ENCODE measurements around the gene HS3ST3A1.

Gene HS3ST3A1

GRCh38 chr17:13601776-13602551 lies at the start of gene HS3ST3A1:
Gene HS3ST3A1, minus strand, starts transcription at chr17:13601929. Its CDS starts 800 bp downstream, at chr17:13601129.
- DNase-seq = peak; percentile 15 to 34

- no peak for DNase-seq
Observed at GRCh38 chr17:13650096-13650675, 48.5 kb upstream of the HS3ST3A1 start.

- DNase-seq = peak in 1 of 2 experiments; percentile 20
Observed at GRCh38 chr17:13647543-13648021, 45.9 kb upstream of the HS3ST3A1 start.

GRCh38 chr17:13646969-13647542 lies 45.3 kb upstream of the HS3ST3A1 start:
- DNase-seq = no peak

- DNase-seq = no peak
Observed at GRCh38 chr17:13646411-13646810, 44.7 kb upstream of the HS3ST3A1 start.

GRCh38 chr17:13643180-13643579 lies 41.5 kb upstream of the HS3ST3A1 start:
- no peak for DNase-seq

- no peak for DNase-seq
Observed at GRCh38 chr17:13642188-13642587, 40.5 kb upstream of the HS3ST3A1 start.

- no peak for DNase-seq
Observed at GRCh38 chr17:13640551-13640950, 38.8 kb upstream of the HS3ST3A1 start.

- no peak for DNase-seq
Observed at GRCh38 chr17:13638855-13639458, 37.2 kb upstream of the HS3ST3A1 start.

GRCh38 chr17:13636951-13637350 lies 35.2 kb upstream of the HS3ST3A1 start:
- no peak for DNase-seq

- no peak for DNase-seq
Observed at GRCh38 chr17:13635951-13636350, 34.2 kb upstream of the HS3ST3A1 start.

- DNase-seq = no peak
Observed at GRCh38 chr17:13634021-13634420, 32.3 kb upstream of the HS3ST3A1 start.

- no peak for DNase-seq
Observed at GRCh38 chr17:13631529-13631928, 29.8 kb upstream of the HS3ST3A1 start.

GRCh38 chr17:13626703-13627102 lies 25.0 kb upstream of the HS3ST3A1 start:
- no peak for DNase-seq

GRCh38 chr17:13619462-13619861 lies 17.7 kb upstream of the HS3ST3A1 start:
- no peak for DNase-seq

- no peak for DNase-seq
Observed at GRCh38 chr17:13616031-13616430, 14.3 kb upstream of the HS3ST3A1 start.

GRCh38 chr17:13609941-13610340 lies 8.2 kb upstream of the HS3ST3A1 start:
- DNase-seq = no peak

- no peak for DNase-seq
Observed at GRCh38 chr17:13601322-13601775, 380 bp downstream of the HS3ST3A1 start.

GRCh38 chr17:13600475-13601321 lies 1.0 kb downstream of the HS3ST3A1 start:
- no peak for DNase-seq

GRCh38 chr17:13599864-13600263 lies 1.9 kb downstream of the HS3ST3A1 start:
- no peak for DNase-seq

GRCh38 chr17:13599168-13599577 lies 2.6 kb downstream of the HS3ST3A1 start:
- DNase-seq = no peak

- DNase-seq = no peak
Observed at GRCh38 chr17:13598353-13599167, 3.2 kb downstream of the HS3ST3A1 start.

Data from SHP77 (cell line).